ENCODE results near the gene MARVELD3.

Gene MARVELD3

DNA sequence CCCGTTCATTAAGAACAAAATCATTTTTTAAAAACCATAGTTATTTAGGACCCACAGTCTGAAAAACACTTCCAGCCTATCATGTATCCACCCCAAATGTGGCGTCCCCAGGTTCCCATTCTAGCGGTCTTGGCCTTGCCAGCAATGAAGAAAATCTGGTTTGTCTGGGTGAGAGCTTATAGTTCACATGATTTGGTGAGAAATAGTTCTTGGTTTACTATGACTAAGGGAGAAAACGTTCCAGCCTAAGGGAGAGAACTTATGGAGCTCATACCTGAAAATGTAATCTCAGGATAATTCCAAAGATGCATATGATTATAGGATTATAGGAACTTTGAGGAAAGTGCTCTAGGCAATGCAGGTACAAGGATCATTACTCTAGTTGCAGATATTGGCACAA lies 4.8 kb downstream of the MARVELD3 start:
- Histone ChIP-seq H3K23ac (ENCODE audit: low read length) (no peak overlapping the region), H3K79me2 (ENCODE audit: control insufficient read depth, insufficient read depth, low read length) (no peaks in the 10 kb centered on the region), H3K4me2 (ENCODE audit: low read length) (no peak overlapping the region), H3K27me3 (ENCODE audit: insufficient read depth, low read length, poor library complexity) (no peaks in the 10 kb centered on the region), H3K4me1 (ENCODE audit: control insufficient read depth, low read depth, low read length) (no peaks in the 10 kb centered on the region), H2AK5ac (ENCODE audit: low read length) (no peak overlapping the region), H4K8ac (ENCODE audit: low read depth, low read length) (no peak overlapping the region), H3K56ac (ENCODE audit: low read length) (no peak overlapping the region), H3K36me3 (ENCODE audit: control insufficient read depth, insufficient read depth, low read length) (no peaks in the 10 kb centered on the region), H4K5ac (ENCODE audit: low read length) (no peak overlapping the region), H2BK120ac (ENCODE audit: low read depth, low read length) (no peak overlapping the region), H2BK15ac (replicated peaks; ENCODE audit: low read depth) (no peak overlapping the region), H2BK5ac (ENCODE audit: low read length) (no peak overlapping the region), H3K27ac (ENCODE audit: low read depth, low read length) (no peak overlapping the region), H3K4ac (ENCODE audit: low read depth, low read length) (no peak overlapping the region), H3K9ac (ENCODE audit: low read length) (no peak overlapping the region), H3K79me1 (ENCODE audit: low read length) (no peaks in the 10 kb centered on the region), H3K4me3 (ENCODE audit: low read length) (no peak overlapping the region), H3K18ac (ENCODE audit: low read length) (no peak overlapping the region)
- peak; percentile 56 for DNase-seq
- no CpG with 5 or more reads among the region's 4 CpGs for WGBS (ENCODE audit: extremely low coverage, insufficient coverage, low lambda C conversion rate)

- WGBS (ENCODE audit: extremely low coverage, insufficient coverage, low lambda C conversion rate) = no CpG with 5 or more reads among the region's 4 CpGs
- Histone ChIP-seq H3K4me2 (ENCODE audit: low read length) (no peak overlapping the region), H3K4me3 (ENCODE audit: low read length) (no peak overlapping the region), H2BK120ac (ENCODE audit: low read depth, low read length) (no peak overlapping the region), H3K79me2 (ENCODE audit: control insufficient read depth, insufficient read depth, low read length) (no peaks in the 10 kb centered on the region), H3K4me1 (ENCODE audit: control insufficient read depth, low read depth, low read length) (no peaks in the 10 kb centered on the region), H3K4ac (ENCODE audit: low read depth, low read length) (no peak overlapping the region), H3K23ac (ENCODE audit: low read length) (no peak overlapping the region), H3K18ac (ENCODE audit: low read length) (no peak overlapping the region), H3K79me1 (ENCODE audit: low read length) (no peaks in the 10 kb centered on the region), H2BK5ac (ENCODE audit: low read length) (no peak overlapping the region), H3K56ac (ENCODE audit: low read length) (no peak overlapping the region), H4K8ac (ENCODE audit: low read depth, low read length) (no peak overlapping the region), H2BK15ac (replicated peaks; ENCODE audit: low read depth) (no peak overlapping the region), H3K9ac (ENCODE audit: low read length) (no peak overlapping the region), H3K27me3 (ENCODE audit: insufficient read depth, low read length, poor library complexity) (no peaks in the 10 kb centered on the region), H4K5ac (ENCODE audit: low read length) (no peak overlapping the region), H2AK5ac (ENCODE audit: low read length) (no peak overlapping the region), H3K36me3 (ENCODE audit: control insufficient read depth, insufficient read depth, low read length) (no peaks in the 10 kb centered on the region), H3K27ac (ENCODE audit: low read depth, low read length) (no peak overlapping the region)
- no peak for DNase-seq
These were observed 5.8 kb downstream of the MARVELD3 start for GRCh38 chr16:71631776-71632175.

DNA sequence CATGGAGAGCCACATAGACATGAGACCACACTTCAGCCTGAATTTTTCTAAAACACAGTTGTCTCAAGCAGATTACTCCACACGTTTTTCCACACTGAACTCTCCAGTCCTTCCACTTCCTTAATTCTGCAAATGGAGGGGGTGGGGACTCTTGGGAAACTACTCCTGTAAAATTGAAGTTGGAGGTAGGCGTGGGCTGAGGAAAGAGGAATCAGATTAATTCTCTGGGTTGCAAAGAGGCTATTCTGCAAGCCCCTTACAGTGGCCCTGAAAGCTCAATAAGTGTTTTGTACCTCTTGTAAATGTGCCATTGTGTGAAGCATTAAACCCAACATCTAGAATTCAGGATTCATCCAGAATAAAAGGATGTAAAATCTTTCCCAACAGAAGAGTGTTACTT lies 9.6 kb downstream of the MARVELD3 start:
- H3K4me1 ChIP-seq (ENCODE audit: control insufficient read depth, low read depth, low read length) = peaks cover 8% of the 10 kb centered on the region
- H4K8ac ChIP-seq (ENCODE audit: low read depth, low read length) = no peak overlapping the region
- H3K4me2 ChIP-seq (ENCODE audit: low read length) = no peak overlapping the region
- H3K56ac ChIP-seq (ENCODE audit: low read length) = no peak overlapping the region
- no peak overlapping the region for H3K9ac ChIP-seq (ENCODE audit: low read length)
- no peak overlapping the region for H2AK5ac ChIP-seq (ENCODE audit: low read length)
- WGBS (ENCODE audit: extremely low coverage, insufficient coverage, low lambda C conversion rate) = no CpG with 5 or more reads among the region's 2 CpGs
- H2BK120ac ChIP-seq (ENCODE audit: low read depth, low read length) = no peak overlapping the region
- H2BK5ac ChIP-seq (ENCODE audit: low read length) = no peak overlapping the region
- H2BK15ac ChIP-seq (replicated peaks; ENCODE audit: low read depth) = no peak overlapping the region
- no peaks in the 10 kb centered on the region for H3K27me3 ChIP-seq (ENCODE audit: insufficient read depth, low read length, poor library complexity)
- DNase-seq = no peak
- H3K79me2 ChIP-seq (ENCODE audit: control insufficient read depth, insufficient read depth, low read length) = no peaks in the 10 kb centered on the region
- no peak overlapping the region for H4K5ac ChIP-seq (ENCODE audit: low read length)
- no peaks in the 10 kb centered on the region for H3K36me3 ChIP-seq (ENCODE audit: control insufficient read depth, insufficient read depth, low read length)
- no peak overlapping the region for H3K4ac ChIP-seq (ENCODE audit: low read depth, low read length)
- no peak overlapping the region for H3K23ac ChIP-seq (ENCODE audit: low read length)
- no peak overlapping the region for H3K18ac ChIP-seq (ENCODE audit: low read length)
- no peaks in the 10 kb centered on the region for H3K79me1 ChIP-seq (ENCODE audit: low read length)
- no peak overlapping the region for H3K4me3 ChIP-seq (ENCODE audit: low read length)
- no peak overlapping the region for H3K27ac ChIP-seq (ENCODE audit: low read depth, low read length)

DNA sequence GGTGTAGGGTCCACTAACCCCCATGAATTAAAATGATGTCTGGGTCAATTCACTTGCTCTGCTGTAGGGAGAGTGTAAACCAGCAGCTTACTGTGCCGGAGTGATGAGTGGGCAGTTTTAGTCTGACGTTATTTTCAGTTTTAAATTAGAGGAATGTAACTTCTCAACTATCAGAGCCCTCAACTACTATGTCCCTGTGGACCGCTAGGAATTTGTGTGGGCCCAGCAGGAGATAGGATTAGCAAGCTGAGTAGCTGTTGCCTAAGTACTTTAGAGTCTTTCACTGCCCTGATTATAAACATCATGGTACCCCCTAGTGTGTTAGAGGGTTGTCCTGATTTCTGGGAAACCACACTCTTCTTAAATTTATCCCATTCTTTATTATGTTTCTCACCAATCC lies 11.4 kb downstream of the MARVELD3 start:
- Histone ChIP-seq H4K8ac (ENCODE audit: low read depth, low read length) (no peak overlapping the region), H3K27ac (ENCODE audit: low read depth, low read length) (no peak overlapping the region), H3K79me2 (ENCODE audit: control insufficient read depth, insufficient read depth, low read length) (no peaks in the 10 kb centered on the region), H3K4me2 (ENCODE audit: low read length) (no peak overlapping the region), H3K36me3 (ENCODE audit: control insufficient read depth, insufficient read depth, low read length) (no peaks in the 10 kb centered on the region), H2AK5ac (ENCODE audit: low read length) (no peak overlapping the region), H3K79me1 (ENCODE audit: low read length) (no peaks in the 10 kb centered on the region), H3K4me3 (ENCODE audit: low read length) (no peak overlapping the region), H3K23ac (ENCODE audit: low read length) (no peak overlapping the region), H2BK15ac (replicated peaks; ENCODE audit: low read depth) (no peak overlapping the region), H3K18ac (ENCODE audit: low read length) (no peak overlapping the region), H2BK120ac (ENCODE audit: low read depth, low read length) (no peak overlapping the region), H3K4me1 (ENCODE audit: control insufficient read depth, low read depth, low read length) (peaks cover 8% of the 10 kb centered on the region), H3K27me3 (ENCODE audit: insufficient read depth, low read length, poor library complexity) (no peaks in the 10 kb centered on the region), H3K56ac (ENCODE audit: low read length) (no peak overlapping the region), H4K5ac (ENCODE audit: low read length) (no peak overlapping the region), H2BK5ac (ENCODE audit: low read length) (no peak overlapping the region), H3K4ac (ENCODE audit: low read depth, low read length) (no peak overlapping the region), H3K9ac (ENCODE audit: low read length) (no peak overlapping the region)
- peak; percentile 97 for DNase-seq
- no CpG with 5 or more reads among the region's 3 CpGs for WGBS (ENCODE audit: extremely low coverage, insufficient coverage, low lambda C conversion rate)

- Histone ChIP-seq H2BK15ac (replicated peaks; ENCODE audit: low read depth) (no peak overlapping the region), H2BK120ac (ENCODE audit: low read depth, low read length) (no peak overlapping the region), H3K27me3 (ENCODE audit: insufficient read depth, low read length, poor library complexity) (no peaks in the 10 kb centered on the region), H3K23ac (ENCODE audit: low read length) (no peak overlapping the region), H3K56ac (ENCODE audit: low read length) (no peak overlapping the region), H3K4me1 (ENCODE audit: control insufficient read depth, low read depth, low read length) (no peaks in the 10 kb centered on the region), H3K79me1 (ENCODE audit: low read length) (no peaks in the 10 kb centered on the region), H3K4me3 (ENCODE audit: low read length) (no peak overlapping the region), H3K4me2 (ENCODE audit: low read length) (no peak overlapping the region), H3K9ac (ENCODE audit: low read length) (no peak overlapping the region), H3K27ac (ENCODE audit: low read depth, low read length) (no peak overlapping the region), H2BK5ac (ENCODE audit: low read length) (no peak overlapping the region), H4K8ac (ENCODE audit: low read depth, low read length) (no peak overlapping the region), H3K4ac (ENCODE audit: low read depth, low read length) (no peak overlapping the region), H3K18ac (ENCODE audit: low read length) (no peak overlapping the region), H3K79me2 (ENCODE audit: control insufficient read depth, insufficient read depth, low read length) (no peaks in the 10 kb centered on the region), H4K5ac (ENCODE audit: low read length) (no peak overlapping the region), H3K36me3 (ENCODE audit: control insufficient read depth, insufficient read depth, low read length) (peaks cover 2% of the 10 kb centered on the region), H2AK5ac (ENCODE audit: low read length) (no peak overlapping the region)
- WGBS (ENCODE audit: extremely low coverage, insufficient coverage, low lambda C conversion rate) = no CpG with 5 or more reads among the region's 4 CpGs
- DNase-seq = peak; percentile 63
These were observed 19.5 kb downstream of the MARVELD3 start for GRCh38 chr16:71645450-71645849.

DNA sequence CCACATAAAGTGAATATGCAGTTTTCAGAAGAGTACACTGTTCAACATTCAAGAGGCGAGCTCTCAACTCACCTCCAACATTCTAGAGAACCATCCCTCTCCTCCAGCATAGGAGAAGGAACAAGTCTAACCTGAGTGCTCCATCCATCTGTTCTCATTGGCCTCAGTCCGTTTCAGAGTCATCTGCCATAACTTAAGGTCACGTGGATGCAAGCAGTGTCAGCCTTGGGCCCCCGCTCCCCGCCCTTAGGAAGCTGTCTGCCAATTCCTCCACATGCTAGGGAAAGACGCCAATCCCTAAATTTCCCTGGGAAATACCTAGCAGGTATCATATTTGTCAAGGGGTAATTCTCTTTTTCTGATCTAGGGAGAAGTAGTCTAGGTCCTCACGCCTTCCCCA lies 21.4 kb downstream of the MARVELD3 start:
- H3K4me3 ChIP-seq (ENCODE audit: low read length) = no peak overlapping the region
- no peak overlapping the region for H2BK120ac ChIP-seq (ENCODE audit: low read depth, low read length)
- H2BK15ac ChIP-seq (replicated peaks; ENCODE audit: low read depth) = no peak overlapping the region
- peaks cover 2% of the 10 kb centered on the region for H3K36me3 ChIP-seq (ENCODE audit: control insufficient read depth, insufficient read depth, low read length)
- no peak overlapping the region for H3K9ac ChIP-seq (ENCODE audit: low read length)
- H2AK5ac ChIP-seq (ENCODE audit: low read length) = no peak overlapping the region
- H3K23ac ChIP-seq (ENCODE audit: low read length) = no peak overlapping the region
- no peaks in the 10 kb centered on the region for H3K79me1 ChIP-seq (ENCODE audit: low read length)
- H3K27me3 ChIP-seq (ENCODE audit: insufficient read depth, low read length, poor library complexity) = no peaks in the 10 kb centered on the region
- no peaks in the 10 kb centered on the region for H3K4me1 ChIP-seq (ENCODE audit: control insufficient read depth, low read depth, low read length)
- H3K4ac ChIP-seq (ENCODE audit: low read depth, low read length) = no peak overlapping the region
- no peak overlapping the region for H3K4me2 ChIP-seq (ENCODE audit: low read length)
- no peak overlapping the region for H3K27ac ChIP-seq (ENCODE audit: low read depth, low read length)
- no peak for DNase-seq
- no peak overlapping the region for H4K8ac ChIP-seq (ENCODE audit: low read depth, low read length)
- H4K5ac ChIP-seq (ENCODE audit: low read length) = no peak overlapping the region
- H3K18ac ChIP-seq (ENCODE audit: low read length) = no peak overlapping the region
- no peak overlapping the region for H3K56ac ChIP-seq (ENCODE audit: low read length)
- no CpG with 5 or more reads among the region's 7 CpGs for WGBS (ENCODE audit: extremely low coverage, insufficient coverage, low lambda C conversion rate)
- no peak overlapping the region for H2BK5ac ChIP-seq (ENCODE audit: low read length)
- no peaks in the 10 kb centered on the region for H3K79me2 ChIP-seq (ENCODE audit: control insufficient read depth, insufficient read depth, low read length)
